HL-60 (cell line): Measurements from ENCODE around the gene CNOT11.
"Not testable (repeated sequence)": the region's sequence is repeated elsewhere in the genome, so short reads cannot be mapped to it uniquely, and the experiment has no call there.

ENCODE experiments used
- DNase-seq, 2 experiments: peaks; one replicate each; pipeline ENCODE4 v3.0.0-alpha.2; 2010 to 2020; ENCODE audit warnings: low read depth in 1 of 2, low spot score in 1 of 2
- H3K27ac ChIP-seq: fragments of 250-450 bp; sonication (Bioruptor Pico); replicated peaks from 2 replicates; pipeline ENCODE4 v1.5.1; 2020; ENCODE audit warnings: mild to moderate bottlenecking, moderate library complexity
- H3K27me3 ChIP-seq: fragments of 250-450 bp; sonication (Bioruptor Pico); 2 replicates; pipeline ENCODE4 v1.5.1; 2021; ENCODE audit warnings: mild to moderate bottlenecking, moderate library complexity; ENCODE audit not compliant: insufficient read depth, poor library complexity, severe bottlenecking
- H3K4me3 ChIP-seq: replicated peaks from 2 replicates; pipeline ENCODE4 v1.5.1; 2011; ENCODE audit warnings: mild to moderate bottlenecking, control low read depth, low read length; ENCODE audit not compliant: insufficient read depth
- CTCF ChIP-seq: IDR thresholded peaks from one replicate; pipeline ENCODE4 v1.5.1; 2011; ENCODE audit warnings: low read length, control low read depth, inconsistent platforms; ENCODE audit not compliant: insufficient read depth
- GABPA ChIP-seq: IDR thresholded peaks from 2 replicates; pipeline ENCODE4 v1.6.1; 2012; ENCODE audit warnings: low read depth
- POLR2AphosphoS5 ChIP-seq: IDR thresholded peaks from 2 replicates; pipeline ENCODE4 v1.6.1; 2012; ENCODE audit warnings: low read depth
- SPI1 ChIP-seq: IDR thresholded peaks from 2 replicates; pipeline ENCODE4 v1.6.1; 2012; ENCODE audit warnings: low read depth, mild to moderate bottlenecking, borderline replicate concordance
- TF ChIP-seq, protein P1 (sequence below): IDR thresholded peaks from 2 replicates; pipeline ENCODE4 v1.6.1; 2012; ENCODE audit warnings: low read depth; ENCODE audit not compliant: insufficient replicate concordance

The CNOT11 gene

DNA sequence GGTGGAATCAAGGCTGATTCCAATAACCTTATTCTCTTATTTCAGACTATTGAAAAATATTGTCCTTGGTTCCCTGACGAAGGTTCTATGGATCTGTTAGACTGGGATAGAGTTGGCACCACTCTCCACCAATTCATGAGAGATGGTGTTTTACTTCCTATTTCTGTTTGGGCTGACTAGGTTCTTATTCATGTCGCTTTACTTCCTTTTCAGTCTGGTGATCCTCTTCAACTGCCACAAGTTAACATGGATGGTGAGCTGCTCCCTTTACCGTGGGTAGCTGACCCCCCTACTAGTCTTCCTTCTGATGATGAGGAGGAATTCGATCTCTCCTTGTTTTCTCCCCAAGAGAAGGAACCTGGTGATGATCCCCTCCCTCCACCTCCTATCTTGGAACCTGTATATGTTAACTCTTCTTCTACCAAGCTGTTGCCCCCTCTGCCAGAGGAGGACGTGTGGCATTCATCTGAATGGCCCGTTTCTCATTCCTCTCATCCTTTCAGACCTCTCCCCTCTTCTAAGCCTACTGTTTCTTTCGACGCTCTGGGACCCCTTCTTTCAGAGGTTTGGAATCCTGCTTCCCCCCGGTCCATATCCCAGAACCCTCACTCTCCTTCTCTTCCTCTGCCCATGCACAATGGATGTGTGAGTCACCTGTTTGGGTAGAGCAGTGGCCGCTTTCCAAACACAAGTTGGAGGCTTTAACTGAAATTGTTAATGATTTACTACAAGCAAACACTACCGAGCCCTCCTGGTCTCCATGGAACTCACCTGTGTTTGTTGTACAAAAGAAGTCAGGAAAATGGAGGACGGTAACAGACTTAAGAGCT lies 13.5 kb upstream of the CNOT11 start:
- TF ChIP-seq CTCF (no peak), GABPA (no peak), POLR2AphosphoS5 (no peak), SPI1 (no peak)
- TF ChIP-seq, protein P1, sequence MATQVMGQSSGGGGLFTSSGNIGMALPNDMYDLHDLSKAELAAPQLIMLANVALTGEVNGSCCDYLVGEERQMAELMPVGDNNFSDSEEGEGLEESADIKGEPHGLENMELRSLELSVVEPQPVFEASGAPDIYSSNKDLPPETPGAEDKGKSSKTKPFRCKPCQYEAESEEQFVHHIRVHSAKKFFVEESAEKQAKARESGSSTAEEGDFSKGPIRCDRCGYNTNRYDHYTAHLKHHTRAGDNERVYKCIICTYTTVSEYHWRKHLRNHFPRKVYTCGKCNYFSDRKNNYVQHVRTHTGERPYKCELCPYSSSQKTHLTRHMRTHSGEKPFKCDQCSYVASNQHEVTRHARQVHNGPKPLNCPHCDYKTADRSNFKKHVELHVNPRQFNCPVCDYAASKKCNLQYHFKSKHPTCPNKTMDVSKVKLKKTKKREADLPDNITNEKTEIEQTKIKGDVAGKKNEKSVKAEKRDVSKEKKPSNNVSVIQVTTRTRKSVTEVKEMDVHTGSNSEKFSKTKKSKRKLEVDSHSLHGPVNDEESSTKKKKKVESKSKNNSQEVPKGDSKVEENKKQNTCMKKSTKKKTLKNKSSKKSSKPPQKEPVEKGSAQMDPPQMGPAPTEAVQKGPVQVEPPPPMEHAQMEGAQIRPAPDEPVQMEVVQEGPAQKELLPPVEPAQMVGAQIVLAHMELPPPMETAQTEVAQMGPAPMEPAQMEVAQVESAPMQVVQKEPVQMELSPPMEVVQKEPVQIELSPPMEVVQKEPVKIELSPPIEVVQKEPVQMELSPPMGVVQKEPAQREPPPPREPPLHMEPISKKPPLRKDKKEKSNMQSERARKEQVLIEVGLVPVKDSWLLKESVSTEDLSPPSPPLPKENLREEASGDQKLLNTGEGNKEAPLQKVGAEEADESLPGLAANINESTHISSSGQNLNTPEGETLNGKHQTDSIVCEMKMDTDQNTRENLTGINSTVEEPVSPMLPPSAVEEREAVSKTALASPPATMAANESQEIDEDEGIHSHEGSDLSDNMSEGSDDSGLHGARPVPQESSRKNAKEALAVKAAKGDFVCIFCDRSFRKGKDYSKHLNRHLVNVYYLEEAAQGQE, result no peak
- Histone ChIP-seq H3K27me3 (no peaks in the 10 kb centered on the region), H3K4me3 (no peak overlapping the region), H3K27ac (no peak overlapping the region)
- no peak for DNase-seq

GRCh38 chr2:101239760-101240118 lies 12.9 kb upstream of the CNOT11 start:
- H3K4me3 ChIP-seq, H3K27ac ChIP-seq, DNase-seq, H3K27me3 ChIP-seq: not testable (repeated sequence)

DNA sequence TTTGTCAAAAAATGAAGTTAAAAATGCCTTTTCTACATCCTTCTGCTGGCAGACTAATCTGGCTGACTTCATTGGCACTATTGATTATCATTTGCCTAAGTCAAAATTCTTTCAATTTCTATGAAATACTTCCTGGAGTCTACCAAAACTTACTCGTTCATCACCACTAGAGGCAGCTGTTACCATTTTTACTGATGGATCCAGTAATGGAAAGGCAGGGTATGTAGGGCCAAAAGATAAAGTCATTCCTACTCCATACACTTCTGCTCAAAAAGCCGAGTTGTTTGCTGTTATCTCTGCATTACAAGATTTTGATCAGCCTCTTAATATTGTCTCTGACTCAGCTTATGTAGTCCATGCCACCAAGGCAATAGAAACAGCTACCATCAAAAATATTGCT lies 12.0 kb upstream of the CNOT11 start:
- not testable (repeated sequence) for DNase-seq, H3K4me3 ChIP-seq, H3K27ac ChIP-seq, H3K27me3 ChIP-seq

- Histone ChIP-seq H3K27me3 (no peaks in the 10 kb centered on the region), H3K27ac (no peak overlapping the region), H3K4me3 (no peak overlapping the region)
- TF ChIP-seq SPI1 (no peak), GABPA (no peak), CTCF (no peak), POLR2AphosphoS5 (no peak)
- TF ChIP-seq, protein P1, result no peak
- DNase-seq, result no peak
Observed at GRCh38 chr2:101241158-101241557, 11.5 kb upstream of the CNOT11 start.

DNA sequence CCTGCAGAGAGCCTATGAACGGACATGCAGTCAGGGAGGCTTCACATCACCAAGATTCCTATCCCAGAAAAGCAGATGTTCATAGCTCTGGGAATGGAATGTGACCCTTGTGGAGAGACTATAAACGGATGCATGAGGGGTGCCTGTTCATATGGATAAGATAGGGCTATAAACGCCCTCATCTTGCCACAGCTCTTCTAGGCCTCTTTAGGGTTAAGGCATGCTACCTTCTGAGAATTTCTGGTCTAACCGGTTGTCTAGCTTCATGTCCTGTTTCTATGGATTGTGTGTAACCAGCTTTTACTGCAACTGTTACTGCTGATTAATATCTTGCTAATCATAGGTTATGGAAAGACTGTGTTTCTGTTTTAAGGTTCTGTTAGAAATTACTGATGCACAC lies 8.3 kb upstream of the CNOT11 start:
- not testable (repeated sequence) for H3K27me3 ChIP-seq, H3K27ac ChIP-seq, DNase-seq, H3K4me3 ChIP-seq

DNA sequence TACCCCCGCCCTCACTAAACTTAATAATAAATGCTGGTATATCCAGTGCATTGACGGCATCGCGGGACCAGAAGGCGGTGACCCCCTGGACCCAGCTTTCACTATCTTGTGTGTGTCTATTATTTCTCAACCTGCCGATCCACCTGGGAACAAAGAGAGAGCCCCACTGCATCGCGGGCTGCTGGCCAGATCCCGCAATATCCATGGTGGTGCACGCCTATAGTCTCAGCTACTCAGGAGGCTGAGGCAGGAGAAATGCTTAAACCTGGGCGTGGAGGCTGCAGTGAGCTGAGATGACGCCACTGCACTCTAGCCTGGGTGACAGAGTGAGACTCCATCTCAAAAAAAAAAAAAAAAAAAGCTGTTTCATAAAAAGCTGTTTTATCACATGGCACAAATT lies 7.8 kb upstream of the CNOT11 start:
- not testable (repeated sequence) for H3K27ac ChIP-seq, H3K27me3 ChIP-seq, DNase-seq, H3K4me3 ChIP-seq

GRCh38 chr2:101245468-101245867 lies 7.2 kb upstream of the CNOT11 start:
- not testable (repeated sequence) for H3K27ac ChIP-seq, H3K4me3 ChIP-seq, DNase-seq

DNA sequence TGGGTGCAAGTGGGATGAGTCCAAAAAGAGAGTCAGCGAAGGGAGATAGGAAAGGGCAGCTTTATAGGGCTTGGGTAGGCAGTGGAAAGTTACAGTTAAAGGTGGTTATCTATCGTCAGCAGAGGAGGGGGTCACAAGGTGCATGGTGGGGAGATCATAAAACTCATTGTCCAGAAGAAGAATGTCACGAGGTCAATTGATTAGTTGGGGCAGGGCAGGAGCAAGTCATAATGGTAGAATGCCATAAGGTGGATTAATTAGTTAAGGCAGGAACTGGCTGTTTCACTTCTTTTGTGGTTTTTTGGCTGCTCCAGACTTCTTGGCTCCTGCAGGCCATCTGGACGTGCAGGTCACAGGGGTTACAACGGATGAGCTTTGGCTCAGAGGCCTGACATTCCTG lies 3.9 kb upstream of the CNOT11 start:
- not testable (repeated sequence) for H3K4me3 ChIP-seq, DNase-seq, H3K27ac ChIP-seq, H3K27me3 ChIP-seq

More at GRCh38 chr2:101245468-101245867, 7.2 kb upstream of the CNOT11 start:
- H3K27me3 ChIP-seq, result not testable (repeated sequence)
